ENCODE results near the gene ATP6V0A1.

The ATP6V0A1 gene

GRCh38 chr17:42562388-42563142, 103.9 kb downstream of the ATP6V0A1 start:
- no peak for DNase-seq (ENCODE audit: low spot score)

DNA sequence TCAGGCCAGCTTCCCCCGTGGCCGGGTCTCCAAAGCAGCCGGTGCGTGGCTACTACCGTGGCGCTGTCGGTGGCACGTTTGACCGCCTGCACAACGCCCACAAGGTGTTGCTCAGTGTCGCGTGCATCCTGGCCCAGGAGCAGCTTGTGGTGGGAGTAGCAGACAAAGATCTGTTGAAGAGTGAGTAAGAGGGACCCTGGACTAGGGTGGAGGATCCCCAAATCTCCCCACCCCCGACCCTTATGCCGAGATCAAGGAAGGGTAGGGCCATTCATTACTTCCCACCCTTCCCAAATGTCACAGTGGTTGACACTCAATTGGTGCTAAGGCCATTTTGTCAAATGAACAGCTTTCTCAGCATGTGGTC, 104.4 kb downstream of the ATP6V0A1 start:
- DNase-seq (ENCODE audit: low spot score) = no peak

- no peak for DNase-seq (ENCODE audit: low spot score)
These were observed 104.9 kb downstream of the ATP6V0A1 start for GRCh38 chr17:42563543-42563942.

- no peak for DNase-seq (ENCODE audit: low spot score)
These were observed 105.3 kb downstream of the ATP6V0A1 start for GRCh38 chr17:42563950-42564349.

DNA sequence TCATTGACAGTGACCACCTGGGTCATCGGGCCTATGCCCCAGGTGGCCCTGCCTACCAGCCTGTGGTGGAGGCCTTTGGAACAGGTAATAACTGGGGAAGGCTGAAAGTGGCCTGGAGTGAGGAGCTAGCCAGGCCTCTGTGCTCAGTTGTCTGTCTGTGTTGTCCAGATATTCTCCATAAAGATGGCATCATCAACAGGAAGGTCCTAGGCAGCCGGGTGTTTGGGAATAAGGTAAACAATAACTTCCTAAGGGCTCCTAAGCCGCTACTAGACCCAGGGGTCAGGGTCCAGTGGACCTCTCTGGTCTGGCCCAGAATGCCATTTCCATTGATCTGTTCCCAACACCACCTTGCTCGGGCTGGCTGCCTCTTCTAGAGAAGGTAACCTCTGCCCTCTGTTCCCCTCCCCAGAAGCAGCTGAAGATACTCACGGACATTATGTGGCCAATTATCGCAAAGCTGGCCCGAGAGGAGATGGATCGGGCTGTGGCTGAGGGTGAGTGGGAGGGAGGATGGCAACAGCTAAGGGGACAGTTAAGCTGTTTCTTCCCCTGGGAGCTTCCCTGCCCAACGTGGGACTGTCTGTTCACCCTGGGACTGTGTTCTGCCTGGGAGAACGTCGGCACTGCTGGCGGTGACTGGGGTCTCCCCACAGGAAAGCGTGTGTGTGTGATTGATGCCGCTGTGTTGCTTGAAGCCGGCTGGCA, 106.3 kb downstream of the ATP6V0A1 start:
- DNase-seq (ENCODE audit: low spot score) = no peak

DNA sequence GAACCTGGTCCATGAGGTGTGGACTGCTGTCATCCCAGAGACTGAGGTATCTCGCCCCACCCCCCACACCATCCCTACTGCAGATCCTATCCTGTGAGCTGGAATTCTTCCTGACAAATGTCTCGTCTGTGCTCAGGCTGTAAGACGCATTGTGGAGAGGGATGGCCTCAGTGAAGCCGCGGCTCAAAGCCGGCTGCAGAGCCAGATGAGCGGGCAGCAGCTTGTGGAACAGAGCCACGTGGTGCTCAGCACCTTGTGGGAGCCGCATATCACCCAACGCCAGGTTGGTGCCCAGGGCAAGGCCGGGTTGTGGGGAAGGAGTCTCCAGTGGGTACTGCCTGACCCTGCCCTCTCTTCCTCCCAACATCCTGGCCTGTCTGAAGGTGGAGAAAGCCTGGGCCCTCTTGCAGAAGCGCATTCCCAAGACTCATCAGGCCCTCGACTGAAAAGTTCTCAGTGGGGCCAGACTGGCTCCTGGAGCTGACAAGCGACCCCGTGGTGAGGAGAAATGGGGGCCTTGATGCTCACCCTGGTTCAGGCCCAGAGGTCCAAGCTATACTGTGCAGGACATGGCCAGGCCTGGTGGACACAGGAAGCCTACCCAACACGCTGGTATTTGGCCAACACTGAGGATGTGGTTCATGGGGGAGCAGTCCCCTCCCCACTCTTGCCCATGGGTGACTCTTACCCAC, 107.0 kb downstream of the ATP6V0A1 start:
- DNase-seq (ENCODE audit: low spot score) = no peak

- DNase-seq (ENCODE audit: low spot score) = no peak
These were observed 107.7 kb downstream of the ATP6V0A1 start for GRCh38 chr17:42566215-42566882.

- peak; percentile 92 for DNase-seq (ENCODE audit: low spot score)
These were observed 108.3 kb downstream of the ATP6V0A1 start, which contains the start of gene MLX for GRCh38 chr17:42566883-42567573. TSS of gene MLX (plus strand) at chr17:42567100. CDS start at chr17:42567125, 25 bp downstream.

- no peak for DNase-seq (ENCODE audit: low spot score)
These were observed 109.8 kb downstream of the ATP6V0A1 start for GRCh38 chr17:42568341-42569111.

GRCh38 chr17:42571435-42572225, 113.0 kb downstream of the ATP6V0A1 start:
- DNase-seq (ENCODE audit: low spot score) = no peak

All from CD4-positive, alpha-beta T cell treated with Interleukin-6 at 100 ng/mL for 8 hours (primary cell).